Heart left ventricle (tissue), 13 donors: ENCODE data around the gene TRIM22.

ENCODE experiments used
- CTCF ChIP-seq, 12 donors: fragments of 200-600 bp; sonication (generic) in 4 of 12; IDR thresholded peaks; one replicate each; pipeline versions ENCODE4 v1.5.0 to v1.8.0; 2018 to 2022; ENCODE audit warnings: antibody characterized with exemption in 12 of 12, mild to moderate bottlenecking in 5 of 12
- POLR2A ChIP-seq, 2 donors: fragments of 450-650 bp; IDR thresholded peaks; one replicate each; pipeline ENCODE4 v1.6.1; 2017; ENCODE audit warnings: antibody characterized with exemption in 2 of 2, mild to moderate bottlenecking in 2 of 2, moderate library complexity in 2 of 2
- donor health status: ischemic (EF 13 %, LVEDD 7.1; RV severe dilation, severe dysfunction).
- donor health status: DM: no; HTN: yes; CAD: no.
- donor health status: DM: no; HTN: no; CAD: no.
- donor health status: ischemic (EF 25% LVEDD 6.9; RV normal size, moderate dysfunction).
- donor health status: ischemic (EF 25% LVEDD 5.7; RV mildly dilated, moderate dysfunction).
- donor health status: ischemic (EF 35%, LVEDD 5.7; RV mildly dilated, moderate dysfunction).
- donor health status: nonischemic (EF 11% LVEDD 7.7; RV severe dilation, severe dysfunction).
- donor health status: DM: yes; HTN: yes; CAD: no.
- donor health status: PGD.
- donor health status: ischemic (EF 29% LVEDD 5.4; RV normal size, mild dysfunction).
- donor health status: nonischemic (EF 23%, LVEDD 6.1; RV moderate dilation, normal function).

DNA sequence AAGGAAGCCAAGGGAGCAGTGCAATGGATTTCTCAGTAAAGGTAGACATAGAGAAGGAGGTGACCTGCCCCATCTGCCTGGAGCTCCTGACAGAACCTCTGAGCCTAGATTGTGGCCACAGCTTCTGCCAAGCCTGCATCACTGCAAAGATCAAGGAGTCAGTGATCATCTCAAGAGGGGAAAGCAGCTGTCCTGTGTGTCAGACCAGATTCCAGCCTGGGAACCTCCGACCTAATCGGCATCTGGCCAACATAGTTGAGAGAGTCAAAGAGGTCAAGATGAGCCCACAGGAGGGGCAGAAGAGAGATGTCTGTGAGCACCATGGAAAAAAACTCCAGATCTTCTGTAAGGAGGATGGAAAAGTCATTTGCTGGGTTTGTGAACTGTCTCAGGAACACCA, 6.6 kb downstream of the TRIM22 start:
- TF ChIP-seq CTCF (IDR thresholded peaks at IDR 0.05) (no peak), POLR2A (IDR thresholded peaks at IDR 0.05) (no peak)
